ENCODE measurements around the gene ABCG2. TPM values are rescaled to one million over a fixed set of nuclear protein-coding genes. Genes with fewer than 3 reads are reported as not detected.

The ABCG2 gene
- total and polyA plus RNA-seq, 2 of the 4 experiments (the other 2 are of a cell fraction) = 0.50 to 1.1 TPM

GRCh38 chr4:88147799-88148217, 10.6 kb downstream of the ABCG2 start:
- Histone ChIP-seq H2BK5ac (ENCODE audit: low read depth, low read length, poor library complexity, severe bottlenecking) (no peak overlapping the region), H2BK120ac (ENCODE audit: low read depth, low read length) (peak overlapping the region; percentile 62; the same call in 1 of the 2 replicates), H2AK5ac (ENCODE audit: low read depth, low read length) (peak overlapping the region; percentile 23; the same call in 1 of the 2 replicates), H3K23ac (ENCODE audit: low read depth, low read length) (no peak overlapping the region), H3K18ac (ENCODE audit: low read depth, low read length) (peak overlapping the region; percentile 7; the same call in 1 of the 2 replicates), H3K4ac (ENCODE audit: low read depth, low read length) (no peak overlapping the region), H3K9ac (ENCODE audit: low read depth, low read length) (no peak overlapping the region), H3K27me3 (ENCODE audit: control insufficient read depth, insufficient read depth, low read length) (no peaks in the 10 kb centered on the region; the same call in 1 of the 2 replicates), H3K9me3 (ENCODE audit: control insufficient read depth, insufficient read depth, low read length) (no peaks in the 10 kb centered on the region), H3K9me1 (ENCODE audit: insufficient read depth, low read length) (no peaks in the 10 kb centered on the region), H2BK15ac (ENCODE audit: low read depth, low read length) (peak overlapping the region; percentile 47; the same call in 1 of the 3 replicates), H4K5ac (ENCODE audit: low read depth, low read length) (no peak overlapping the region), H3K56ac (ENCODE audit: extremely low read depth, insufficient read depth, low read length) (no peak overlapping the region), H3K79me1 (ENCODE audit: low read depth in 1 of 2, low read length in 2 of 2) (no peaks in the 10 kb centered on the region), H3K27ac (ENCODE audit: insufficient read depth, low read length) (no peak overlapping the region), H3K14ac (replicated peaks; ENCODE audit: low read depth, low read length) (0 out of 2 replicates have a peak overlapping the region, but pooled peaks have one; percentile 26), H4K8ac (ENCODE audit: low read depth in 2 of 2, low read length in 2 of 2) (no peak overlapping the region), H3K4me3 (ENCODE audit: insufficient read depth, low read depth, low read length) (no peak overlapping the region), H3K36me3 (ENCODE audit: control insufficient read depth, insufficient read depth, low read length) (no peaks in the 10 kb centered on the region), H4K20me1 (ENCODE audit: insufficient read depth, low read length) (no peaks in the 10 kb centered on the region), H4K91ac (ENCODE audit: insufficient read depth, low read depth, low read length) (peak overlapping the region; percentile 47), H2BK20ac (ENCODE audit: low read depth, low read length) (peak overlapping the region; percentile 3; the same call in 1 of the 2 replicates), H2AK9ac (replicated peaks; ENCODE audit: low read depth, low read length, poor library complexity) (no peak overlapping the region), H2AFZ (replicated peaks; ENCODE audit: low read length, poor library complexity) (peak overlapping the region; percentile 59), H3K4me2 (ENCODE audit: low read depth, low read length) (no peak overlapping the region), H3K4me1 (ENCODE audit: control insufficient read depth, insufficient read depth, low read length) (peaks cover 8% of the 10 kb centered on the region)
- in situ Hi-C loops (cut with MboI; ENCODE audit: low sequenced_read_pairs) (no loop called here), dilution Hi-C loops (cut with HindIII; ENCODE audit: low sequenced_read_pairs, unreplicated experiment) (no loop called here), intact Hi-C loops (cut with micrococcal nuclease) (no loop called here)
- ChIA-PET CTCF (no interaction called here), POLR2A (ENCODE audit: unreplicated experiment) (no interaction called here)
- no CpG with 5 or more reads among the region's 4 CpGs for WGBS, 2 experiments (ENCODE audit: extremely low coverage in 2 of 2, insufficient read length in 1 of 2)
- TF ChIP-seq CHD1 (IDR thresholded peaks at IDR 0.05; ENCODE audit: low read depth, low read length) (no peak), FOS (IDR thresholded peaks at IDR 0.05; ENCODE audit: low read depth, low read length) (no peak), RFX5 (IDR thresholded peaks at IDR 0.05; ENCODE audit: low read depth, low read length) (no peak), USF2 (IDR thresholded peaks at IDR 0.05; ENCODE audit: low read depth, low read length) (no peak), MXI1 (IDR thresholded peaks at IDR 0.05; ENCODE audit: borderline replicate concordance, low read depth, low read length) (no peak), MAFK (IDR thresholded peaks at IDR 0.05; ENCODE audit: low read depth, low read length) (peak; percentile 19; the same call in 1 of the 2 replicates)
- TF ChIP-seq, protein P1, sequence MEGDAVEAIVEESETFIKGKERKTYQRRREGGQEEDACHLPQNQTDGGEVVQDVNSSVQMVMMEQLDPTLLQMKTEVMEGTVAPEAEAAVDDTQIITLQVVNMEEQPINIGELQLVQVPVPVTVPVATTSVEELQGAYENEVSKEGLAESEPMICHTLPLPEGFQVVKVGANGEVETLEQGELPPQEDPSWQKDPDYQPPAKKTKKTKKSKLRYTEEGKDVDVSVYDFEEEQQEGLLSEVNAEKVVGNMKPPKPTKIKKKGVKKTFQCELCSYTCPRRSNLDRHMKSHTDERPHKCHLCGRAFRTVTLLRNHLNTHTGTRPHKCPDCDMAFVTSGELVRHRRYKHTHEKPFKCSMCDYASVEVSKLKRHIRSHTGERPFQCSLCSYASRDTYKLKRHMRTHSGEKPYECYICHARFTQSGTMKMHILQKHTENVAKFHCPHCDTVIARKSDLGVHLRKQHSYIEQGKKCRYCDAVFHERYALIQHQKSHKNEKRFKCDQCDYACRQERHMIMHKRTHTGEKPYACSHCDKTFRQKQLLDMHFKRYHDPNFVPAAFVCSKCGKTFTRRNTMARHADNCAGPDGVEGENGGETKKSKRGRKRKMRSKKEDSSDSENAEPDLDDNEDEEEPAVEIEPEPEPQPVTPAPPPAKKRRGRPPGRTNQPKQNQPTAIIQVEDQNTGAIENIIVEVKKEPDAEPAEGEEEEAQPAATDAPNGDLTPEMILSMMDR (conservative IDR thresholded peaks at IDR 0.05; ENCODE audit: low read depth, low read length) = no peak
- ATAC-seq (ENCODE audit: low read depth) (no peak; the same call in 1 of the 2 replicates), DNase-seq (no peak)
- BruUV-seq (replicated peaks) = no TSS peak

All from IMR-90 (cell line).